C4-2B (cell line): ENCODE data around the gene BRD1.

Experiments used
- CTCF ChIP-seq: fragments of 450-650 bp; conservative IDR thresholded peaks from 2 replicates; pipeline ENCODE4 v1.5.1; 2017; ENCODE audit warnings: mild to moderate bottlenecking
- ZFX ChIP-seq: fragments of 450-650 bp; IDR thresholded peaks from 2 replicates; pipeline ENCODE4 v1.6.1; 2017

GRCh38 chr22:49815641-49816091, 12.0 kb downstream of the BRD1 start:
- TF ChIP-seq ZFX (no peak), CTCF (no peak)
